ENCODE results near the gene CAPN3.

The CAPN3 gene

DNA sequence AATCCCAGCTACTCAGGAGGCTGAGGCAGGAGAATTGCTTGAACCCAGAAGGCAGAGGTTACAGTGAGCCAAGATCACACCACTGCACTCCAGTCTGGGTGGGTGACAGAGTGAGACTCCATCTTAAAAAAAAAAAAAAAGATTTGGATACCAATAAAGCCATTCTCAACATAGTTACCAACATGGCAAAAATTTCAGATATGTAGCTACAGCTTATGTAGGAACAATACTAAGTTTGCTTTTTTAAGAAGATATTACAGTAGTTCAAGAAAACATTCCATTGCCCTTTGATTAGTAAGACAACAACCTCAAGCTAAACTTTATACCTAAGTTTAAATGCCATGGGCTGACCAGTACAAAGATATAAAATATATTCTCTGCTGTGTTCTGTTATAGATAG is 97.2 kb downstream of the CAPN3 start:
- DNase-seq (ENCODE audit: low read depth) = no peak

DNA sequence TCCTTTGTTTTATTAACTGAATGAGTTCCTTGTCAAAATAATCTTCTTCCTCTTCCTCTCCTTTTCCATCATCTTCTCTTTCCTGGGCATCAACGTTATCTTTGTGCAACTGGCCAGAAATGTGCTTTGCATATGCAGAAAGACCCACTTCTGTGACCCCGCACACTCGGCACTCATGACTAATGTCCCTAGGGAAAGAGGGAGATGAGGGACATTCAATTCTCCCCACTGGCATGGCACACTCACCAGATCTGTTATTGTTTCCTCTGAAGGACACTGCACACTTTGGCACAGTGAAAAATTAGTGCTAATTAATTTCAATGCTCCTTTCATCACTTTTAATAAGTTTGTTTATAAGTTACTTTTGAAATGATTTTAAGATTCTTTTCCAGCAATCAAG is 97.7 kb downstream of the CAPN3 start:
- no peak for DNase-seq (ENCODE audit: low read depth)

DNA sequence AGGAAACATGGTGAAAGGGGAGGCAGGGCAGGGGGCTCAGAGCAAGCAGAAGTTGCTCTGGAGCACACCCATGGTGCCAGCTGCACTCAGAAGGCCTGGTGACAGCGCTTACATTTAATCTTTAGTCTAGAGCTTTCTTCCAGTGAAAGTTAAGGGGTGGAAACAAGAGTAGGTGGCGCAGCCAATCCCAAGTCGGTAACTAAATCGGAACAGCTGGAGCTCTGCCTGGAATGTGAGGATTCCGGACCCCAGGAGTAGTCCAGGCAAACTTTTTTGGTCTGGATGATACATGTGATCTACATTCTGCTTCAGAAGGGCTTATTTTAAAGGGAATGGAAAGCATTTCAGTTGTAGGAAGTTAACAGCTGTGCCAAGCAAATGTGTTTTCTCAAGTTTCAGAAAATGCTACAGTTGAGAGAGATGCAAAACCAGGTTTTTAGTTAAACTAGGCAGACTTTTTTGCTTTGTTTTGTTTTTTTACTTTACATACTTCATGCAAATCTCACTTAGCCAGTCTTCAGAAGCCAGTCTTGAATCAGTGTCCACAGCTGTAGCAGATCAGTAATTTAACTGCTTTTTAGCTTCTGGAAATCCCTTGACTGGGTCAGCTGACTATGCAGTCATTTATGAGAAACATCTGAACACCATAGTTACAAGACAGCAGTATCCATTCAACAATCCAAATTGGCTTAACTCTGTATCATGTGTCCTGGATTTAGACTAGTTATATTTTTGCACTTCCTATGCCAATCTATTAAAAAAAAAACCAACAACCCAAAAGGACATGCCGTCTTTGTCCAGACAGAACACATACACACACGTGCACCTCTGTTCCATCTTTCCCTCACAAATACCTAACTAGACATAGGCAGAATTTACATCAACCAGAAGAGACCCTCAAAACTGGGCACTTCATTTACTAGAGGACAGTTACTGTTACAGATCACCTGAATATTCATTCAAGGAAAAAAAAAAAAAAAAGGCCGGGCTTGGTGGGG is 98.4 kb downstream of the CAPN3 start:
- no peak for DNase-seq (ENCODE audit: low read depth)

DNA sequence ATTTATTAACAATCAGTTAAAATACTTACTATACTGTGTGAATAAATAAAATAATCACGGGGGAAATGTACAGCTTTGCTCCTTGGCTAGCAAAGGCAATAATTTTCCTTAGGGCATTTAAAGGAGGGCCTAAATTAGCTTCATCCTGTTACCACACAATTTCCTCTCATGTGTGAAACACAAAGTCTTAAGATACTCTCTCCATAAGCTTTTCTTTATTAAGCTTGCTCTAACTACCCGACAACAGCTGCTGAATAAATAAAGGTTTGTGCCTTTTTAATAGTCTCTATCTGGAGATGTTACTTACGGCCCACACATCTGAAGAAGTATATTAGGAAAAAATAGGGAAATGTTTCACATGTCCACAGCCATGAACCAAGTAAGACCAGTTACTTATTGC is 102.0 kb downstream of the CAPN3 start:
- DNase-seq (ENCODE audit: low read depth) = no peak

All from stimulated activated CD8-positive, alpha-beta memory T cell treated with anti-CD3 and anti-CD28 coated beads, Interleukin-7, amount 100 ng/mL, for 24 hours (primary cell).